ENCODE measurements around the gene CAGE1. TPM values are rescaled to one million over a fixed set of nuclear protein-coding genes. Genes with fewer than 3 reads are reported as not detected.

CAGE1 gene
- total and polyA plus RNA-seq, 4 donors, result 0.15 TPM; not detected in 3

- no peak overlapping the region for H3K27ac ChIP-seq (ENCODE audit: low read depth in 1 of 2, low read length in 1 of 2)
- WGBS, 2 donors, result 88 to 98% methylated on average over 3 of the region's 3 CpGs
- DNase-seq, result no peak
- no peaks in the 10 kb centered on the region for H3K4me1 ChIP-seq (ENCODE audit: control insufficient read depth in 5 of 5, insufficient read depth in 5 of 5, low read length in 5 of 5)
- ATAC-seq (ENCODE audit: insufficient read depth, low FRiP score), result no peak
- no peak overlapping the region for H3K9ac ChIP-seq (ENCODE audit: insufficient read depth in 1 of 2, low read length in 2 of 2)
- H3K4me3 ChIP-seq, result no peak overlapping the region
- H3K36me3 ChIP-seq (ENCODE audit: control insufficient read depth in 4 of 4, insufficient read depth in 4 of 4, low read length in 4 of 4), result no peaks in the 10 kb centered on the region
- no peaks in the 10 kb centered on the region for H3K27me3 ChIP-seq (ENCODE audit: control insufficient read depth in 3 of 3, insufficient read depth in 3 of 3, low read length in 2 of 3)
- TF ChIP-seq CTCF (IDR thresholded peaks at IDR 0.05; ENCODE audit: control extremely low read depth, extremely low read depth), result no peak
- no peaks in the 10 kb centered on the region for H3K9me3 ChIP-seq (ENCODE audit: control insufficient read depth in 4 of 4, insufficient read depth in 3 of 4, low read length in 3 of 4)
Measured at GRCh38 chr6:7334685-7335084, 54.9 kb downstream of the CAGE1 start.

- TF ChIP-seq CTCF (IDR thresholded peaks at IDR 0.05; ENCODE audit: control extremely low read depth, extremely low read depth), result no peak
- Histone ChIP-seq H3K4me3 (no peak overlapping the region), H3K27ac (ENCODE audit: low read depth in 1 of 2, low read length in 1 of 2) (no peak overlapping the region), H3K27me3 (ENCODE audit: control insufficient read depth in 3 of 3, insufficient read depth in 3 of 3, low read length in 2 of 3) (no peaks in the 10 kb centered on the region), H3K4me1 (ENCODE audit: control insufficient read depth in 5 of 5, insufficient read depth in 5 of 5, low read length in 5 of 5) (no peaks in the 10 kb centered on the region), H3K9ac (ENCODE audit: insufficient read depth in 1 of 2, low read length in 2 of 2) (no peak overlapping the region), H3K36me3 (ENCODE audit: control insufficient read depth in 4 of 4, insufficient read depth in 4 of 4, low read length in 4 of 4) (no peaks in the 10 kb centered on the region), H3K9me3 (ENCODE audit: control insufficient read depth in 4 of 4, insufficient read depth in 3 of 4, low read length in 3 of 4) (no peaks in the 10 kb centered on the region)
- 82 to 84% methylated on average over 8 of the region's 8 CpGs for WGBS, 2 donors
- DNase-seq (no peak), ATAC-seq (ENCODE audit: insufficient read depth, low FRiP score) (no peak)
Measured at GRCh38 chr6:7332090-7332745, 57.3 kb downstream of the CAGE1 start.

GRCh38 chr6:7331452-7331851 is 58.1 kb downstream of the CAGE1 start:
- Histone ChIP-seq H3K4me1 (ENCODE audit: control insufficient read depth in 5 of 5, insufficient read depth in 5 of 5, low read length in 5 of 5) (peaks cover 0 to 4% (median 0%) of the 10 kb centered on the region in 5 donors), H3K27ac (ENCODE audit: low read depth in 1 of 2, low read length in 1 of 2) (no peak overlapping the region), H3K4me3 (no peak overlapping the region), H3K27me3 (ENCODE audit: control insufficient read depth in 3 of 3, insufficient read depth in 3 of 3, low read length in 2 of 3) (no peaks in the 10 kb centered on the region), H3K36me3 (ENCODE audit: control insufficient read depth in 4 of 4, insufficient read depth in 4 of 4, low read length in 4 of 4) (no peaks in the 10 kb centered on the region), H3K9ac (ENCODE audit: insufficient read depth in 1 of 2, low read length in 2 of 2) (no peak overlapping the region), H3K9me3 (ENCODE audit: control insufficient read depth in 4 of 4, insufficient read depth in 3 of 4, low read length in 3 of 4) (no peaks in the 10 kb centered on the region)
- no peak for TF ChIP-seq CTCF (IDR thresholded peaks at IDR 0.05; ENCODE audit: control extremely low read depth, extremely low read depth)
- no peak for DNase-seq
- ATAC-seq (ENCODE audit: insufficient read depth, low FRiP score), result no peak
- WGBS, 2 donors, result 89 to 92% methylated on average over 7 of the region's 7 CpGs

GRCh38 chr6:7328243-7328642 is 61.3 kb downstream of the CAGE1 start:
- 40 to 57% methylated on average over 2 of the region's 2 CpGs for WGBS, 2 donors
- H3K27me3 ChIP-seq (ENCODE audit: control insufficient read depth in 3 of 3, insufficient read depth in 3 of 3, low read length in 2 of 3), result no peaks in the 10 kb centered on the region
- DNase-seq, result no peak
- no peaks in the 10 kb centered on the region for H3K36me3 ChIP-seq (ENCODE audit: control insufficient read depth in 4 of 4, insufficient read depth in 4 of 4, low read length in 4 of 4)
- ATAC-seq (ENCODE audit: insufficient read depth, low FRiP score), result no peak
- no peak overlapping the region for H3K4me3 ChIP-seq
- no peak overlapping the region for H3K9ac ChIP-seq (ENCODE audit: insufficient read depth in 1 of 2, low read length in 2 of 2)
- no peak overlapping the region for H3K27ac ChIP-seq (ENCODE audit: low read depth in 1 of 2, low read length in 1 of 2)
- no peaks in the 10 kb centered on the region for H3K9me3 ChIP-seq (ENCODE audit: control insufficient read depth in 4 of 4, insufficient read depth in 3 of 4, low read length in 3 of 4)
- peaks cover 0 to 7% (median 0%) of the 10 kb centered on the region in 5 donors for H3K4me1 ChIP-seq (ENCODE audit: control insufficient read depth in 5 of 5, insufficient read depth in 5 of 5, low read length in 5 of 5)
- no peak for TF ChIP-seq CTCF (IDR thresholded peaks at IDR 0.05; ENCODE audit: control extremely low read depth, extremely low read depth)
